Kidney capillary endothelial cell (primary cell): ENCODE results near the gene TMPRSS15.
"Not testable (repeated sequence)": the region's sequence is repeated elsewhere in the genome, so short reads cannot be mapped to it uniquely, and the experiment has no call there.

Source experiments
- DNase-seq: peaks from one replicate; pipeline ENCODE4 v3.0.0-alpha.2; 2018; ENCODE audit warnings: low spot score

TMPRSS15 gene

DNA sequence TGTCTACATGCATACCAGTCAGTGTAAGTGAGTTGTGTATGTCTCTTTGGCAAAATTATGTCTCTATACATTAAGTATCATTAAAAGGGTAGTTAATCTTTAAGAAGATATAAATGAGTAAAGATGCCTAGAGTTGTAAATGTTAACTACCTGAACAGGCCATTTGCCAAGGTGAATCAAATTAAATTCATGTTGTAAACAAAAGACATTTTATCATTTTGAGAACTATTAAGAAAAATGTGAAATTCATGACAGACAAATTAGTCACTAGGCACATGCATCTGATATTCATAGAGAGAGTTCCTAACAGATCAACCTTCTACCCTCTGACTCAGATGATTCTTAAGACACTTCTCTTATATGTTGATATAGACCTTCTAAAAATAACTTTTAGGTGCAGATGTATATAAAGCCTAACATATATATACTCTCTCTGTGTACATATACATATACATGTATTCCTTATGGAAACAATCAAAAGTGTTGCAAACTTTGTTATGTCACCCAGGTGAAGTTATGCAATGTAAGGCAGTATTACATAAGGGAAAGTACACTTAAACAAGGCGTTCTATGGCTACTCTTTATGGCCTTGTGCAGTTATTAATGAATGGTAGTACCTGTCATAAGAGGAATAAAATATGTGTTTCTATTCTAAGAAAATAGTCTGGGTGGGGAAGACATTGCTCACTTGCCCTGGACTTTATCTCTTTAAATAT is at the start of gene TMPRSS15:
Gene TMPRSS15 (minus strand): TSS at position 51 of the 716 bp plus-strand sequence. CDS start 163 bp downstream, outside the sequence.
- DNase-seq: no peak

DNA sequence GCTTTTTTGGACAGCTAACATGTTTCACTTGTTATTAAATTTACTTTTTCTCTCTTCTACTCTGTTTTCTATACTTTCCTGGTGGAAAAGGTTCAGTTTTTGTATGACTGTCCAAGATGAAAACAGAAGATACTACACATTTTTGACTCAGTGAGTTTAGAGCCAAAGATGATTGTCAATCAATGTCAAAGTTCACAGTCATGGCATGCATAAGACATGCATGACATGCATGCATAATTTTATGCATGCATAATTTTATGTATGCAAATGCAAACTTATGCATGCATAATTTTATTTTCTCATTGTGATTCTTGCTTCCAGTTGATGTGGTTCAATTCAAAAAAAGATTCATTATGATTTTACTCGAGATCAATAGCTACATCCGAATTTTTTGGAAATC is 48.1 kb upstream of the TMPRSS15 start:
- no peak for DNase-seq

- no peak for DNase-seq
Observed at GRCh38 chr21:18449605-18450550, 46.3 kb upstream of the TMPRSS15 start.

DNA sequence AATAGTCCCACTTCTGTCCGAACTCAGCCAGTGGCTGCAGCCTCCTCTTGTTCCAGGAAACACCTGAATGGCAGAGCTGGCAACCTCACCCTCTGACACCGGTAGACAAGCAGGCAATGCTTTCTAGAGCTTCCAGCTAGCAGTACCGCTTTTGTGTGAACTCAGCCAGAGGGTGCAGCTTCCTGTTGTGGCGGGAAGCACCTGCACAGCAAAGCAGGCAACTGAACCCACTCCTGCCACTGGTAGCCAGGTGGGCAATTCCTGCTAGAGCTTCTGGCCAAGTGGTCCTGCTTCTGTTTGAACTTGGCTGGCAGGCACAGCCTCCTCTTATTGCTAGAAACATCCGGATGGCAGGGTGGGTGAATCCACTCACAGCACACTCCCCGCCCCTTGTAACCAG is 40.1 kb upstream of the TMPRSS15 start:
- DNase-seq: no peak

DNA sequence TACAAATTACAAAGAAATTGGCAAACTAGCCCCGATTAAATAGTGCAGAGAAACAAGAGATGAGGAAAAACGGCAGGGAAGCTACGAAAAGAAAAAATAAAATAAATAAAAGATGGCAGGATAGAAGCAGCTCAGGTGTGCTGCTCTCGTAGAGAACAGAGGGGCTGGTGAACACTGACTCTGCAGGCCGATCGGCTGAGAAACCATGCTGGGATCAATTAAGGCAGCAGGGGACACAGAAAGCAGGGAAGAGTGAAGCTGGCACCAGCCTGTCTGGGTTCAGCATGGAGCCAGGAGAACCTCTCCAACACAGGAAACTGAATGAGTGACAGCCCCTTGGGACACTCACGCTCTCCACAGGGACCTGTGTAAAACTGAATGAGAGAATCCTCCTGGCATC is 39.5 kb upstream of the TMPRSS15 start:
- no peak for DNase-seq

GRCh38 chr21:18430341-18430740 is 26.8 kb upstream of the TMPRSS15 start:
- DNase-seq: no peak

GRCh38 chr21:18424276-18424675 is 20.7 kb upstream of the TMPRSS15 start:
- DNase-seq: no peak

GRCh38 chr21:18417141-18417790 is 13.7 kb upstream of the TMPRSS15 start:
- no peak for DNase-seq

GRCh38 chr21:18411565-18411964 is 8.0 kb upstream of the TMPRSS15 start:
- no peak for DNase-seq

GRCh38 chr21:18409579-18409978 is 6.0 kb upstream of the TMPRSS15 start:
- DNase-seq: no peak

DNA sequence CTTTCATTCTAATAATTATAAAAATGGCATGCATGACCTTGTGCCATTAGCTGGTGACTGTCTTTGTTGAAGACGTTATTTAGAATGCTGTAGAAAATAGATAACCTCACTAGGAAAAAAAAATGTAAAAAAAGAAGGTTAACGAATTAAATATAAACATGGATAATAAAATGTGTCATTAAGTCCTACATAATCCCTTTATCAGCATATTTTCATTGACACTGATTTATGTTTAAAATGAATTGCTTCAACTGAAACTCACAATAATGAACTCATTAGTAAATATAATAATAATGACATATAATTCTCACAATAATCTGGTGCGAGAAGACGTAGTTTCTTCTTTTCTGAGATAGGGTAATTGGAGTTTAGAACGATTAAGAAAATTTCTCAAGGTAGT is 4.7 kb downstream of the TMPRSS15 start:
- no peak for DNase-seq

- no peak for DNase-seq
Observed at GRCh38 chr21:18387994-18388393, 15.6 kb downstream of the TMPRSS15 start.

DNA sequence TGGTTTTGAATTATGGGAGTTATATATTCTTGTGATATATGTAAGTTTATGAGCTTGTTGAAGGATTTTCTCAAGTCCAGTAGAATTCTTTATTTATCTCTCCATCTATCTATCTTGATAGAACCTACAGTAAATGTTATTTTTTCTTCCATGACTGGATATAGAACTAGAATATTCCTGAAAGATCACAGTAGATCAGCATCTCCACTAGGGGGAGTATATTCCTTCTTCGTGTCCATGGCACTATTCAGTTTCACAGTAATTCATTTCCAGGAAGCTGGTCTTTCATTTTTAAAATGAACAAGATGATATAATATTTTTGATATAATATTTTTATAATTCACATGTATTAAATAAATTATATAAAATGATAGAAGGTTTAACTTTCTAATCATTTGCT is 18.8 kb downstream of the TMPRSS15 start:
- peak; percentile 7 for DNase-seq

DNA sequence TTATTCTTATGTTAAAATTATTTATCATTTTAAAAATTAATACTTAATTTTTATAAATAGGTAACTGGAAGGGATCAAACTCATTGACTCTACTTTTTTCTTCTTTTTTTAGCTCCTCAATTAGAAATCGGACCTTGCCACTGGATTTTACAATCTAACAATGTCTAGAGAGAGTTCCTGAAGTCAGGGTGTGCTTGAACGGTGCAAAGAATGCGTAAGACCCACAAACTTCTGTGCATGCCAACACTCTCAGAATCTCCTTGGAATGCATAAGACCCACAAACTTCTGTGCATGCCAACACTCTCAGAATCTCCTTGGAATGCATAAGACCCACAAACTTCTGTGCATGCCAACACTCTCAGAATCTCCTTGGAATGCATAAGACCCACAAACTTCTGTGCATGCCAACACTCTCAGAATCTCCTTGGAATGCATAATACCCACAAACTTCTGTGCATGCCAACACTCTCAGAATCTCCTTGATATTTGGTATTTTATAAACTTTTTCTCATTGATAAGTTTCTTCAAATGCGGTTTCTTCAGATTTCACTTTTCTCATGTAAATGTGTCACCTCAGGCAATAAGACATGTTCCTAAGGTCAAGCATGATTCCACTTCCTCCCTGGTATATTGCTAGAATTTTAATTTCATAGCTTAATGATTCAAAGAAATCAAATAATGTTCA is 20.5 kb downstream of the TMPRSS15 start:
- DNase-seq: not testable (repeated sequence)

GRCh38 chr21:18382141-18382540 is 21.4 kb downstream of the TMPRSS15 start:
- DNase-seq: no peak

- no peak for DNase-seq
Observed at GRCh38 chr21:18373606-18374005, 30.0 kb downstream of the TMPRSS15 start.

- no peak for DNase-seq
Observed at GRCh38 chr21:18370301-18370700, 33.3 kb downstream of the TMPRSS15 start.

- no peak for DNase-seq
Observed at GRCh38 chr21:18369115-18369514, 34.5 kb downstream of the TMPRSS15 start.

GRCh38 chr21:18368205-18368604 is 35.4 kb downstream of the TMPRSS15 start:
- no peak for DNase-seq

DNA sequence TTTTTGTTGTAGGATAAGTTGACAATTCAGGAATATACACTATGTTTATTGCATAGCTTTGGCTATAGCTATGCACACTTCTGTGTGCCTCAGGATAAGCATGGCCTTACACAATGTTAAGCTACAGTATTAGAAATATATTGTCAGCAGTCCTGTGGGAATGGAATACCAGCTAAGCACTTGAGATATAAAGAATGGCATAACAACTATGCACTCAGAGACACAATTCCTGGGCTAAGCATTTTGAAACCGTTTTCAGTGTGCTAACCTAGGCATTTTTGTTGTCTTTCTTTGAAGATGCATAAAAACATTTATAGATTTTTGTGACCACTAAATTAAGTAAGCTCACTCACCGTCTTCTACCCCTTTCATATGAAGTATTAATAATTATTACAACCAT is 46.8 kb downstream of the TMPRSS15 start:
- no peak for DNase-seq

DNA sequence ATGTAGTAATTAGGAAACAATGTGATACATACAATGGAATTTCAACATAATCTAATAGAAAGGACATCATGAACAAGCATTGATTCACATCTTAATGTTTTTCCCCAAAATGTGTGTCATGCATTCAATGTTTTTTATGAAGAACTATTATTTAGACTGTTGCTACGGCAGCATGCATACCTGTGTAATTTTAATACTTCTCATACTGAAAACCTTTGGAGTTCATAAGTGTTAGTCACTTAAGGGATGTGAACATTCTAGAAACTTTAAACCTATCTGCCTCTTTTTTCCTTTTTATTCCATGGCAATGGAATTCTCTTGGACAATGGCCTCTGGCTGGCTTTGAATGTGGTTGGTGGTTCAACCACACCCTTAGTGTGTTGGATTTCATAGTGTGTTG is 48.6 kb downstream of the TMPRSS15 start:
- DNase-seq: no peak

DNA sequence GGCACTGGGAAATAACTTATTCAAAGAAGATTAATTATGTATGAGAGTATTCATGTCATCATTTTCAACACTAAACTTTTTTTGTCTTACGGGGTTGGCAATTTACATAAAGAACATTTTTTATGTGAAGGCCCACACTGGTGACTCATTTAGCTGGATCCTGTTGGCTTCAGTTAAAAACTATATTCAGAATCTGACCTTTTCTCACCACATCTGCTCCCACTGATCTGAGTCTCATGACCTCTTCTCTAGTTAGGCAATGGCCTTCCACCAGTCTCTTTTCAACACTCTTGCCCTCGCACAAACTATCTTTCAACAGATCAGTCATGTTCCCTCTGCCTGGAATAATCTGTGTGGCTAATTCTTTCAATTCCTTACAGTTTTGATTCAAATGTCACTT is 53.4 kb downstream of the TMPRSS15 start:
- DNase-seq: no peak
